AG20443 (cell line): Measurements from ENCODE around the gene QKI.
"Not testable (repeated sequence)": the region's sequence is repeated elsewhere in the genome, so short reads cannot be mapped to it uniquely, and the experiment has no call there.

Experiments
- DNase-seq: peaks from one replicate; pipeline ENCODE4 v3.0.0; 2012; ENCODE audit warnings: low spot score, mixed read lengths

QKI gene

GRCh38 chr6:163414117-163414945 lies at the start of gene QKI:
TSS of gene QKI (plus strand) at chr6:163414718. CDS start at chr6:163415194, 476 bp downstream.
- peak; percentile 82 for DNase-seq

- no peak for DNase-seq
Measured at GRCh38 chr6:163366288-163366687, 48.2 kb upstream of the QKI start.

GRCh38 chr6:163367497-163368183 lies 46.9 kb upstream of the QKI start:
- no peak for DNase-seq

- no peak for DNase-seq
Measured at GRCh38 chr6:163369141-163369540, 45.4 kb upstream of the QKI start.

- no peak for DNase-seq
Measured at GRCh38 chr6:163369628-163370365, 44.7 kb upstream of the QKI start.

GRCh38 chr6:163370464-163371117 lies 43.9 kb upstream of the QKI start:
- no peak for DNase-seq

DNA sequence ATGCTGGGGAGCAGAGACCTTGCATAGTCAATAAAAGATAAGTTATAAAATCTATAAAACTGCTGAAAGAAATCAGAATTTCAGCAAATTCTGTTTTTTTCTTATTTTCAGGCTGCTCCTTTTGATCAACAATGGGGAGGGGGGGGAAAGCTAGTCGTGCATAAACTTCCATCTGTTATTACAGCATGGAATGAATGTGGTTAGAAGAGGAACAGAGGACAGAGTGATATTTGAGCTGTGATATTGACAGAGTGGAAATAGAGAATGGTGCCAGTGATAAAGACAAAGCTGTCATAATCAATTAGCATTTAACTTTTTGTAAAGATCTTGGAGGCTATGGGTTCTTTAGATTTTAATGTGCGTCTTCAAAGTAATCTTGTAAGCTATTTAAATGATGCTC lies 43.4 kb upstream of the QKI start:
- DNase-seq, result no peak

DNA sequence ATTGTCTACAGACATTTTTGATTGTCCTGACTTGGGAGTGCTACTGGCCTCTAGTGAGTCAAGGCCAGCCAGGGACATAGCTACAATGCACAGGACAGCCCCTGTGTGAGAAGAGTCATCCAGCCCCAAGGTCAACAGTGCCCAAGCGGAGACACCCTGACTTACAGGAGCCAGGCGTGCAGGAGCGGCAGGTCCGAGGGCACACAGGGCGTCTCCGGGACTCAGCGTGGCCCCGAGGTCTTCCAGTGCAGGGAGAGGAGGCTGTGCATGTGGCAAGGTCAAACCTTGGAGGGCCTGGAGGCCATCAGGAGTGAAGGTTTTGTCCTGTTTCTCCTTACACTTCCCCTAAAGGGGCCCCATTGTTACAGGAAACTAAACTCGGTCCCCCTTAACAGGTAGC lies 41.3 kb upstream of the QKI start:
- DNase-seq, result no peak

DNA sequence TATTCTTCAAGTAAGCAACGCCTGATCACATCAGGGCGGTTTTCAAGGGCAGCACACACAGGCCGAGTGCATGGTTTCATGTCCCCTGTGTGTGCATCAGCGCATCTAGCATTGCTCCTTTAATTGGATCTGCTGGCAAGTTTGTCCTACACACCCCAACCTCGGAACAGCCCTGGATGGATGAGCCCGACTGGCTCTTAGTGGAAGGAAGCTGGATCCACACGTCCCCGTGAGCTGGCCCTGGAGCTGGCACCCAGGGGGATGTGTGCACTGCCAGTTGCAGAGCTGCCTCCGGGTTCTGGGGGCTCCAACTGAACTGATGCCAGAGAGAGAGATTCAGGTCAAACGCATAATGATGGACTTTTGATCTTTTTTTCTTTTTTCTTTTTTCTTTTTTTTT lies 39.2 kb upstream of the QKI start:
- no peak for DNase-seq

GRCh38 chr6:163376187-163376586 lies 38.3 kb upstream of the QKI start:
- no peak for DNase-seq

GRCh38 chr6:163377561-163377960 lies 37.0 kb upstream of the QKI start:
- DNase-seq, result no peak

GRCh38 chr6:163380216-163380615 lies 34.3 kb upstream of the QKI start:
- DNase-seq, result no peak

DNA sequence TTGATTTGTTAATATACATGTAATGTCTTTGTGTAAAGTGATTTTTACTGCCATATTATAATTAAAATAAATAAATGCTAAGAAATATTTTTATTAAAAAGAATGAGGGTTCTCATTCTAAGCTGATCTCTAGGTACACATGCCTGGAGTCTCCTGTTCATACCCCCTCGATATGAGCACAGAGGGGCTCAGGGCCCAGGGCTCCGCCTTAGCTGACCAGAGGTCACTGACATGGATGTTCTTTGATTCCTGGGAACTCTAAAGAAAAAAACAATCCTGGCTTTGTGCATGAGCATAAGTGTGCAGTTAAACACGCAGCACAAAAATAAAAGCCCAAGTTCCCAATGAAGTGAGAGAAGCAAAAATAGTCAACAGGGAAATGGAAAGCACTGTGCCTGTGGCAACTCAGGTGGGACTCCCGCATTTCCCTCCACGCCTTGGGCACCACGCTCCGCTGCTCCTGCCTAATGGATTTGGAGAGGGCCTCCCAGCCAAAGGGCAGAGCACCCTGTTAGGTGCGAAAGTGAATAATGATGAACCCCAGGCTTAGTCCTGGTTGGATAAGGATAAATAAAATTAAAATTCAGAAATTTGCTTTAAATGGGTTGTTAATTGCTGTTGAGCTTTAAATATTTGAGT lies 33.3 kb upstream of the QKI start:
- DNase-seq, result no peak

DNA sequence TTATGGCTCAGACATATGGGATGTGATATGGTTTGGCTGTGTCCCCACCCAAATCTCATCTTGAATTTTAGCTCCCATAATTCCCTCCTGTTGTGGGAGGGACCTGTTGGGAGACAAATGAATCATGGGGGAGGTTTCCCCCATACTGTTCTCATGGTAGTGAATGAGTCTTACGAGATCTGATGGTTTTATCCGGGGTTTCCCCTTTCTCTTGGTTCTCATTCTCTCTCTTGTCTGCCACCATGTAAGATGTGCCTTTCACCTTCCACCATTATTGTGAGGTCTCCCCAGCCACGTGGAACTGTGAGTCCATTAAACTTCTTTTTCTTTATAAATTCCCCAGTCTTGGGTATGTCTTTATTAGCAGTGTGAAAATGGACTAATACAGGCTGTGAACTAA lies 31.1 kb upstream of the QKI start:
- not testable (repeated sequence) for DNase-seq

- no peak for DNase-seq
Measured at GRCh38 chr6:163383912-163384311, 30.6 kb upstream of the QKI start.

DNA sequence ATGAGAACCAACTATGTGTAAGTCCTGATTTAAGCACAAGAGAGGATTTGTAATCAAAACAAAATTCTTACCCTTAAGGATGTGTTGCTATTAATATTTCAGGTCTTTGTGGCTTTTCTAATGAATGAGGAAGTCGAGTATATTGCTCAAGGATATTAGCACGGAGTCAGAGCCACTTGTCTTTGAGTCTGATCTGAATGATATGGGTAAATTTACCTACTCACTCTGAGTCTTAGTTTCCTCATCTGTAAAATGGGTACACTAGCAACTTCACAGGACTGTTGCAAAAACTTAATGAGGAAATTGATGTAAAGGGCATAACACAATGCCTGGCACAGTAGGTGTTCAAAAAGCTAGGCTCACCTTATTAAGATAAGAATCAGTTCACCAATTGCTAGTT lies 30.0 kb upstream of the QKI start:
- no peak for DNase-seq

DNA sequence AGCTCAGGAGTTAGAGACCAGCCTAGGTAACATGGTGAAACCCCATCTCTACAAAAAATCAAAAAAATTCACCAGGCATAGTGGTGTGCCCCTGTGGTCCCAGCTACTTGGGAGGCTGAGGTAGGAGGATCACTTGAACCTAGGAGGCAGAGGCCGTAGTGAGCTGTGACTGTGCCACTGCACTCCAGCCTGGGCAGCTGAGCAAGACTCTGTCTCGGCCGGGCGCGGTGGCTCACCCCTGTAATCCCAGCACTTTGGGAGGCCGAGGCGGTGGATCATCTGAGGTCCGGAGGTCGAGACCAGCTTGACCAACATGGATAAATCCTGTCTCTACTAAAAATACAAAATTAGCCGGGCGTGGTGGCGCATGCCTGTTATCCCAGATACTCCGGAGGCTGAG lies 29.0 kb upstream of the QKI start:
- not testable (repeated sequence) for DNase-seq

DNA sequence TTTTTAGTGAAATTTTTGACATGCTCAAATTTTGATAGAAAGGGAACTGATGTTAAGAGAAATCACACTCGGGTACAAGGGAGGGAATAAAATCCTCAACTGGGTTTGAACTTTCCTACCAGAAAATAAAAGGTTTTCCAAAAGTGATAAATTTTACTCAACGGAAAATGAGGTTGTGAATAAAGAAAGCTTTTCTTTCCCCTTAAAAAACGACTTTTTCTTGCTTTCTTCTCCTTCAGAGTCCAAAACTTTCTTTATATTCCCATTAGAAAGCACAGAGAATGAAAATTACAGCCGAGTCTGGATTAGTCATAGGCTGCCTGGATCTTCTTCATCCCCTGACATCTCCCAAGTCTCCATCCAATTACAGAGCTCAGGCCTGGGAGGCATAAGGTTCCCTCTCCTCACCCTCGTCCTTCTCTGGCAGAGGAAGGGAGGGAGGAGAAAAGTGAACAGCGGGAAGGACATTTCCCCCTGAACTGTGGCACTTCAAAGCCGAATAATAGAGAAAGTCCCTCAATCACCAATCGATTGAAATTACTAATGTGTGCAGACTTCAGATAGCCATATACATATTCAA lies 28.1 kb upstream of the QKI start:
- DNase-seq, result no peak

DNA sequence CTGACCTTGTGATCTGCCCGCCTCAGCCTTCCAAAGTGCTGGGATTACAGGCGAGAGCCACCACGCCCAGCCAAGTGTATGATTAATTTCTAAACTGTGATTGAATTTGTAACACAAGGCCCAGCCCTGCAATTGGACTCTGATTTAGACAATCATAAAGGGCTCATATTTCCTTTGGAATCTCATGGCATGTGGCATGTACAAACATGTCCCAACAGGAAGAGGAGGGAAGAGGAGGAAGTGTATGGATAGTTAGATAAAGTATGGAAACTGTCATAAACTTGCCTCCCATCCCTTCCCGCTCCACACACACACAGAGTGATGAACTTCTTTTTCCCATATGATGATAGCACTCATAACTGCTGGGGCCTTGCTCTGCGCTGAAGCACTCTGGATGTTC lies 27.2 kb upstream of the QKI start:
- DNase-seq, result no peak

- DNase-seq, result no peak
Measured at GRCh38 chr6:163389354-163389753, 25.2 kb upstream of the QKI start.

- DNase-seq, result no peak
Measured at GRCh38 chr6:163390770-163391169, 23.7 kb upstream of the QKI start.

GRCh38 chr6:163391985-163392384 lies 22.5 kb upstream of the QKI start:
- no peak for DNase-seq
